Measurements from ENCODE around the gene FAM20C. TPM values are rescaled to one million over a fixed set of nuclear protein-coding genes. Genes with fewer than 3 reads are reported as not detected.

Gene FAM20C
- total RNA-seq, 2 donors from 2014 or later: 37.8 to 62.0 TPM

GRCh38 chr7:229184-229964 lies 37.0 kb downstream of the FAM20C start:
- Histone ChIP-seq H3K4me1 (replicated peaks) (peaks cover 19% of the 10 kb centered on the region), H3K4me3 (no peak overlapping the region), H3K36me3 (no peaks in the 10 kb centered on the region), H3K27me3 (replicated peaks; ENCODE audit: insufficient read depth) (no peaks in the 10 kb centered on the region), H3K27ac (peak overlapping the region; percentile 48 to 95), H3K9me3 (no peaks in the 10 kb centered on the region)
- intact Hi-C loops (cut with DNase I): no loop called here
- WGBS: 66% methylated on average over 29 of the region's 29 CpGs
- TF ChIP-seq POLR2AphosphoS5 (IDR thresholded peaks at IDR 0.05): peak; percentile 50
- no peak for TF ChIP-seq CTCF (IDR thresholded peaks at IDR 0.05)
- no peak for DNase-seq (ENCODE audit: low spot score)

GRCh38 chr7:230274-230673 lies 37.9 kb downstream of the FAM20C start:
- TF ChIP-seq POLR2A (IDR thresholded peaks at IDR 0.05) (no peak), CTCF (IDR thresholded peaks at IDR 0.05) (no peak), POLR2AphosphoS5 (IDR thresholded peaks at IDR 0.05) (no peak)
- Histone ChIP-seq H3K4me3 (no peak overlapping the region), H3K4me1 (replicated peaks) (peaks cover 24% of the 10 kb centered on the region), H3K36me3 (no peaks in the 10 kb centered on the region), H3K9me3 (no peaks in the 10 kb centered on the region), H3K27me3 (replicated peaks; ENCODE audit: insufficient read depth) (no peaks in the 10 kb centered on the region), H3K27ac (peak overlapping the region; percentile 48 to 95)
- 60% methylated on average over 17 of the region's 17 CpGs for WGBS
- intact Hi-C loops (cut with DNase I): loop anchor here (5.0 kb wide), 1 partner anchor 38 kb away; the partner anchor contains the start of gene FAM20C
- no peak for DNase-seq (ENCODE audit: low spot score)

DNA sequence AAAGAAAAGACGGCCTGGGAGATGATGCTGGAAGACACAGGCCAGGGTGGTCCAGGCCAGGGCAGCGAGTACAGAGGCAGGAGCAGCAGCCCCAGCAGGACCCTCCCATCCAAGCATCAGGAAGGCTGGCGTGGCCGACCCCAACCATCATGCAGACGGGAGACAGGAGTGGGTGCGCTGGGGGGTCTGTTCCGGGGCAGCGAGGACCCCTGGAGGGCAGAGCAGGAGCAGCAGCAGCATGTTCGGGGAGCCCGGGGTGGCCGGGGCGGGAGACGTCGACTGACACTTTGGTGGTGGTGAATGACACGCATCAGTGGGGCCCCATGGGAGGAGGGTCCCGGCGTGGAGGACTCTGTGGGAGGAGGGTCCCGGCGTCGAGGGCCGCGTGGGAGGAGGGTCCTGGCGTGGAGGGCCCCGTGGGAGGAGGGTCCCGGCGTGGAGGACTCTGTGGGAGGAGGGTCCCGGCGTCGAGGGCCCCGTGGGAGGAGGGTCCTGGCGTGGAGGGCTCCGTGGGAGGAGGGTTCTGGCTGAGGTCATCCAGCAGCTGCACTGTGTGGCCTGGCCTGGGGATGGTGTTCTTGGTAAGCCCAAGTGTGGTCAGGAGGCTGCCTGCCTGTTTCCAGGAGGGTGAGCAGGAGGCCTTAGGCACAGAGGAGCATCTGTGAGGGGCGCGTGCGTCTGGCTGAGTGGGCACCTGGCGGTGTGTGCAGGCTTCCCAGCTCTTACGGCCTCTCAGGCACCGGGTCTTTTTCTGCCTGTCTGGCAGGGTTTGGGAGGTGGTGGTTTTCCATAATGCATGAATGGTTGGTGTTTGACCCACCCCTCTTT lies 38.9 kb downstream of the FAM20C start:
- TF ChIP-seq POLR2AphosphoS5 (IDR thresholded peaks at IDR 0.05): no peak
- no peak for TF ChIP-seq CTCF (IDR thresholded peaks at IDR 0.05)
- no peaks in the 10 kb centered on the region for H3K36me3 ChIP-seq
- peaks cover 33% of the 10 kb centered on the region for H3K4me1 ChIP-seq (replicated peaks)
- no peak overlapping the region for H3K4me3 ChIP-seq
- peak overlapping the region; percentile 2 to 95 for H3K27ac ChIP-seq
- 83% methylated on average over 38 of the region's 38 CpGs for WGBS
- H3K27me3 ChIP-seq (replicated peaks; ENCODE audit: insufficient read depth): no peaks in the 10 kb centered on the region
- H3K9me3 ChIP-seq: no peaks in the 10 kb centered on the region
- intact Hi-C loops (cut with DNase I): loop anchor here (5.0 kb wide), 1 partner anchor 39 kb away; the partner anchor contains the start of gene FAM20C
- no peak for DNase-seq (ENCODE audit: low spot score)

- H3K4me3 ChIP-seq: no peak overlapping the region
- H3K4me1 ChIP-seq (replicated peaks): peaks cover 33% of the 10 kb centered on the region
- intact Hi-C loops (cut with DNase I): loop anchor here (5.0 kb wide), 1 partner anchor 40 kb away; the partner anchor contains the start of gene FAM20C
- H3K36me3 ChIP-seq: no peaks in the 10 kb centered on the region
- H3K27me3 ChIP-seq (replicated peaks; ENCODE audit: insufficient read depth): no peaks in the 10 kb centered on the region
- peak overlapping the region; percentile 2 to 95 for H3K27ac ChIP-seq
- WGBS: 94% methylated on average over 21 of the region's 21 CpGs
- TF ChIP-seq POLR2AphosphoS5 (IDR thresholded peaks at IDR 0.05) (no peak), CTCF (IDR thresholded peaks at IDR 0.05) (no peak), POLR2A (IDR thresholded peaks at IDR 0.05) (no peak)
- no peaks in the 10 kb centered on the region for H3K9me3 ChIP-seq
- DNase-seq (ENCODE audit: low spot score): no peak
These were observed 39.5 kb downstream of the FAM20C start for GRCh38 chr7:231858-232246.

Data from prostate gland (tissue), 2 donors.